GM23338 (cell line): ENCODE data around the gene RAB25. TPM values are rescaled to one million over a fixed set of nuclear protein-coding genes. Genes with fewer than 3 reads are reported as not detected.

Experiments used
- ATAC-seq: fragments of 200-7000 bp; cut with Tn5 transposase; 3 replicates; pipeline ENCODE4 v1.9.1; 2020
- DNase-seq: peaks from one replicate; pipeline ENCODE4 v3.0.0-alpha.2; 2015; ENCODE audit warnings: low spot score
- H2AFZ ChIP-seq: fragments of 200-600 bp; sonication (generic); 2 replicates; pipeline ENCODE4 v1.8.0; 2016; ENCODE audit warnings: antibody characterized with exemption, mild to moderate bottlenecking, moderate library complexity
- H3F3A ChIP-seq: fragments of 200-600 bp; sonication (generic); replicated peaks from 2 replicates; pipeline ENCODE4 v1.8.0; 2017; ENCODE audit warnings: antibody characterized with exemption, mixed run types, low read depth
- H3K27ac ChIP-seq: fragments of 200-600 bp; sonication (generic); 2 replicates; pipeline ENCODE4 v1.6.1; 2016; ENCODE audit warnings: low read depth
- H3K27me3 ChIP-seq: fragments of 200-600 bp; sonication (generic); 2 replicates; pipeline ENCODE4 v1.8.0; 2016; ENCODE audit warnings: mild to moderate bottlenecking, mixed run types, moderate library complexity; ENCODE audit not compliant: insufficient read depth
- H3K36me3 ChIP-seq: fragments of 200-600 bp; sonication (generic); 2 replicates; pipeline ENCODE4 v1.8.0; 2016; ENCODE audit warnings: mild to moderate bottlenecking; ENCODE audit not compliant: insufficient read depth
- H3K4me1 ChIP-seq: fragments of 200-600 bp; sonication (generic); 2 replicates; pipeline ENCODE4 v1.8.0; 2016; ENCODE audit warnings: mild to moderate bottlenecking, moderate library complexity; ENCODE audit not compliant: insufficient read depth
- H3K4me2 ChIP-seq: fragments of 200-600 bp; sonication (generic); 2 replicates; pipeline ENCODE4 v1.7.1; 2017; ENCODE audit warnings: mixed run types
- H3K4me3 ChIP-seq: fragments of 200-600 bp; sonication (generic); 2 replicates; pipeline ENCODE4 v1.6.1; 2016; ENCODE audit warnings: mixed run types
- H3K79me2 ChIP-seq: fragments of 200-600 bp; sonication (generic); replicated peaks from 2 replicates; pipeline ENCODE4 v1.8.0; 2017; ENCODE audit warnings: mild to moderate bottlenecking; ENCODE audit not compliant: insufficient read depth
- H3K9me2 ChIP-seq: fragments of 200-600 bp; sonication (generic); 2 replicates; pipeline ENCODE4 v1.8.0; 2017; ENCODE audit not compliant: insufficient read depth
- H4K20me1 ChIP-seq: fragments of 200-600 bp; sonication (generic); replicated peaks from 2 replicates; pipeline ENCODE4 v1.8.0; 2017; ENCODE audit warnings: mild to moderate bottlenecking; ENCODE audit not compliant: insufficient read depth
- H3K27ac Mint-ChIP-seq: 2 replicates; pipeline ENCODE4 v1.8.0; 2020; ENCODE audit warnings: inconsistent platforms, mild to moderate bottlenecking, moderate library complexity, mixed read lengths
- H3K27me3 Mint-ChIP-seq: 3 replicates; pipeline ENCODE4 v1.8.0; 2022; ENCODE audit warnings: low read depth, mild to moderate bottlenecking, moderate library complexity, mixed read lengths, inconsistent platforms; ENCODE audit not compliant: insufficient read depth, poor library complexity
- H3K36me3 Mint-ChIP-seq: 3 replicates; pipeline ENCODE4 v1.8.0; 2021; ENCODE audit warnings: low read depth, mild to moderate bottlenecking, inconsistent platforms, moderate library complexity, mixed read lengths
- H3K4me1 Mint-ChIP-seq: 3 replicates; pipeline ENCODE4 v1.8.0; 2020; ENCODE audit warnings: mild to moderate bottlenecking, inconsistent platforms, mixed read lengths
- H3K4me3 Mint-ChIP-seq: 3 replicates; pipeline ENCODE4 v1.8.0; 2021; ENCODE audit warnings: moderate library complexity, mild to moderate bottlenecking, inconsistent platforms, mixed read lengths
- H3K9me3 Mint-ChIP-seq: 3 replicates; pipeline ENCODE4 v1.8.0; 2020; ENCODE audit warnings: moderate library complexity, mild to moderate bottlenecking, inconsistent platforms, mixed read lengths
- CREB1 ChIP-seq: fragments of 250-450 bp; sonication (Bioruptor Pico); IDR thresholded peaks from 2 replicates; pipeline ENCODE4 v1.5.0; 2020; ENCODE audit warnings: low read depth, mild to moderate bottlenecking, moderate library complexity
- CTCF ChIP-seq, 2 experiments: fragments of 200-600 bp in 1 of 2; sonication (generic) in 1 of 2; conservative IDR thresholded peaks; 2 replicates each; pipeline versions ENCODE4 v1.5.1 to v1.6.1; 2016 to 2017; ENCODE audit warnings: antibody characterized with exemption in 2 of 2, low read depth in 2 of 2, mild to moderate bottlenecking in 2 of 2, moderate library complexity in 1 of 2
- ETS1 ChIP-seq: IDR thresholded peaks from 2 replicates; pipeline ENCODE4 v1.6.1; 2016; ENCODE audit warnings: antibody characterized with exemption
- EZH2 ChIP-seq: fragments of 200-600 bp; sonication (generic); IDR thresholded peaks from one replicate; pipeline ENCODE4 v1.8.0; 2017; ENCODE audit warnings: antibody characterized with exemption, mild to moderate bottlenecking, low read depth; ENCODE audit not compliant: unreplicated experiment
- EZH2phosphoT487 ChIP-seq: fragments of 200-600 bp; sonication (generic); IDR thresholded peaks from one replicate; pipeline ENCODE4 v1.8.1; 2018; ENCODE audit warnings: antibody characterized with exemption; ENCODE audit not compliant: unreplicated experiment
- JUNB ChIP-seq: IDR thresholded peaks from one replicate; pipeline ENCODE4 v1.6.1; 2016; ENCODE audit warnings: antibody characterized with exemption; ENCODE audit not compliant: unreplicated experiment
- NANOG ChIP-seq: IDR thresholded peaks from 2 replicates; pipeline ENCODE4 v1.6.1; 2016; ENCODE audit warnings: antibody characterized with exemption, borderline replicate concordance
- POLR2AphosphoS5 ChIP-seq: IDR thresholded peaks from 2 replicates; pipeline ENCODE4 v1.6.1; 2016; ENCODE audit warnings: antibody characterized with exemption, low read depth
- REST ChIP-seq: IDR thresholded peaks from one replicate; pipeline ENCODE4 v1.6.1; 2018; ENCODE audit warnings: antibody characterized with exemption; ENCODE audit not compliant: unreplicated experiment
- STAT1 ChIP-seq: IDR thresholded peaks from one replicate; pipeline ENCODE4 v1.6.1; 2016; ENCODE audit warnings: antibody characterized with exemption; ENCODE audit not compliant: unreplicated experiment
- ZNF114 ChIP-seq: fragments of 250-450 bp; sonication (Bioruptor Pico); IDR thresholded peaks from 2 replicates; pipeline ENCODE4 v1.5.0; 2020; ENCODE audit warnings: mild to moderate bottlenecking, moderate library complexity
- ZNF331 ChIP-seq: fragments of 250-450 bp; sonication (Bioruptor Pico); IDR thresholded peaks from 2 replicates; pipeline ENCODE4 v1.5.0; 2020; ENCODE audit warnings: low read depth, mild to moderate bottlenecking, moderate library complexity
- polyA plus RNA-seq: library from polyadenylated mRNA; unstranded; fragments of >200 nt; fragmentation: Nextera tagmentation; extraction: Ambion mirVana; gene quantifications from 2 replicates; pipeline ENCODE4 v1.2.1, GENCODE V29; 2016
- total RNA-seq: library from RNA; depleted of rRNA; stranded (reverse); fragments of >200 nt; shearing (Covaris generic); gene quantifications from 2 replicates; pipeline ENCODE4 v1.2.3, GENCODE V29; 2014
- TF ChIP-seq, protein P1 (sequence below): fragments of 250-450 bp; sonication (Bioruptor Pico); IDR thresholded peaks from 2 replicates; pipeline ENCODE4 v1.5.0; 2020; ENCODE audit warnings: mild to moderate bottlenecking, moderate library complexity

RAB25 gene
- total and polyA plus RNA-seq, 2 experiments from 2014 or later = 30.0 to 42.7 TPM

DNA sequence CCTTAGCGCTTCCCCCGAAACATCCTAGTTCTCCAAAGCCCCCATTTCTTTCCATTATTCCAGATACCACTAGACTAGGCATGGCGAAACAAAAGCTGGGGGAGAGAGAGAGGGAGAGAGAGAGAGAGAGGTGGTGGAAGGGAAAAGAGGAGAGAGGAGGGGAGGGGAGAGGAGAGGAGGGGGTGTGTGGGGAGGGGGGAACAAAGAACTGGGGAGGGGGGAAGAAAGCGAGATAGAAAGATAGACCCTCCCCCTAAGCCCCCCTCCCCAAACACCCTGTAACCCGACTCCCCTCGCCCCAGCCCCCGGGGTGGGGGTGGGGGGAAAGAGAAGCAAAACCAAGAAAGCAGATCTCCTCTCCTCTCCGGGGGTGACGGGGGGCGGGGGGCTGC is 21.0 kb downstream of the RAB25 start:
- H3K4me1 ChIP-seq = peaks cover 61% of the 10 kb centered on the region
- peaks cover 56% of the 10 kb centered on the region for H3K79me2 ChIP-seq
- peaks cover 3% of the 10 kb centered on the region; the same call in 1 of the 3 replicates for H3K9me3 Mint-ChIP-seq
- H3F3A ChIP-seq = peaks cover 47% of the 10 kb centered on the region
- H3K36me3 Mint-ChIP-seq = peaks cover 28% of the 10 kb centered on the region
- peak overlapping the region; percentile 90 for H3K4me3 Mint-ChIP-seq
- no peaks in the 10 kb centered on the region; the same call in 1 of the 2 replicates for H3K36me3 ChIP-seq
- H3K27me3 ChIP-seq = no peaks in the 10 kb centered on the region
- peak overlapping the region; percentile 86 for H3K4me2 ChIP-seq
- H3K27me3 Mint-ChIP-seq = peaks cover 24% of the 10 kb centered on the region
- no peak overlapping the region for H2AFZ ChIP-seq
- ATAC-seq = no peak
- H3K4me1 Mint-ChIP-seq = peaks cover 63% of the 10 kb centered on the region
- H3K9me2 ChIP-seq = no peaks in the 10 kb centered on the region
- H3K4me3 ChIP-seq = peak overlapping the region; percentile 99
- peak overlapping the region; percentile 95 for H3K27ac ChIP-seq
- H3K27ac Mint-ChIP-seq = peak overlapping the region; percentile 96
- DNase-seq = peak; percentile 72
- no peak for TF ChIP-seq CREB1 (CRISPR knock-in tag)
- no peak for TF ChIP-seq EZH2phosphoT487
- TF ChIP-seq CTCF (conservative IDR thresholded peaks at IDR 0.05; ENCODE audit: low read depth in 2 of 2) = no peak
- no peak for TF ChIP-seq POLR2AphosphoS5
- TF ChIP-seq NANOG = no peak
- TF ChIP-seq JUNB = no peak
- no peak for TF ChIP-seq REST
- no peak for TF ChIP-seq STAT1
- no peak for TF ChIP-seq ZNF331 (CRISPR knock-in tag)
- TF ChIP-seq ZNF114 (CRISPR knock-in tag) = no peak
- TF ChIP-seq, protein P1, sequence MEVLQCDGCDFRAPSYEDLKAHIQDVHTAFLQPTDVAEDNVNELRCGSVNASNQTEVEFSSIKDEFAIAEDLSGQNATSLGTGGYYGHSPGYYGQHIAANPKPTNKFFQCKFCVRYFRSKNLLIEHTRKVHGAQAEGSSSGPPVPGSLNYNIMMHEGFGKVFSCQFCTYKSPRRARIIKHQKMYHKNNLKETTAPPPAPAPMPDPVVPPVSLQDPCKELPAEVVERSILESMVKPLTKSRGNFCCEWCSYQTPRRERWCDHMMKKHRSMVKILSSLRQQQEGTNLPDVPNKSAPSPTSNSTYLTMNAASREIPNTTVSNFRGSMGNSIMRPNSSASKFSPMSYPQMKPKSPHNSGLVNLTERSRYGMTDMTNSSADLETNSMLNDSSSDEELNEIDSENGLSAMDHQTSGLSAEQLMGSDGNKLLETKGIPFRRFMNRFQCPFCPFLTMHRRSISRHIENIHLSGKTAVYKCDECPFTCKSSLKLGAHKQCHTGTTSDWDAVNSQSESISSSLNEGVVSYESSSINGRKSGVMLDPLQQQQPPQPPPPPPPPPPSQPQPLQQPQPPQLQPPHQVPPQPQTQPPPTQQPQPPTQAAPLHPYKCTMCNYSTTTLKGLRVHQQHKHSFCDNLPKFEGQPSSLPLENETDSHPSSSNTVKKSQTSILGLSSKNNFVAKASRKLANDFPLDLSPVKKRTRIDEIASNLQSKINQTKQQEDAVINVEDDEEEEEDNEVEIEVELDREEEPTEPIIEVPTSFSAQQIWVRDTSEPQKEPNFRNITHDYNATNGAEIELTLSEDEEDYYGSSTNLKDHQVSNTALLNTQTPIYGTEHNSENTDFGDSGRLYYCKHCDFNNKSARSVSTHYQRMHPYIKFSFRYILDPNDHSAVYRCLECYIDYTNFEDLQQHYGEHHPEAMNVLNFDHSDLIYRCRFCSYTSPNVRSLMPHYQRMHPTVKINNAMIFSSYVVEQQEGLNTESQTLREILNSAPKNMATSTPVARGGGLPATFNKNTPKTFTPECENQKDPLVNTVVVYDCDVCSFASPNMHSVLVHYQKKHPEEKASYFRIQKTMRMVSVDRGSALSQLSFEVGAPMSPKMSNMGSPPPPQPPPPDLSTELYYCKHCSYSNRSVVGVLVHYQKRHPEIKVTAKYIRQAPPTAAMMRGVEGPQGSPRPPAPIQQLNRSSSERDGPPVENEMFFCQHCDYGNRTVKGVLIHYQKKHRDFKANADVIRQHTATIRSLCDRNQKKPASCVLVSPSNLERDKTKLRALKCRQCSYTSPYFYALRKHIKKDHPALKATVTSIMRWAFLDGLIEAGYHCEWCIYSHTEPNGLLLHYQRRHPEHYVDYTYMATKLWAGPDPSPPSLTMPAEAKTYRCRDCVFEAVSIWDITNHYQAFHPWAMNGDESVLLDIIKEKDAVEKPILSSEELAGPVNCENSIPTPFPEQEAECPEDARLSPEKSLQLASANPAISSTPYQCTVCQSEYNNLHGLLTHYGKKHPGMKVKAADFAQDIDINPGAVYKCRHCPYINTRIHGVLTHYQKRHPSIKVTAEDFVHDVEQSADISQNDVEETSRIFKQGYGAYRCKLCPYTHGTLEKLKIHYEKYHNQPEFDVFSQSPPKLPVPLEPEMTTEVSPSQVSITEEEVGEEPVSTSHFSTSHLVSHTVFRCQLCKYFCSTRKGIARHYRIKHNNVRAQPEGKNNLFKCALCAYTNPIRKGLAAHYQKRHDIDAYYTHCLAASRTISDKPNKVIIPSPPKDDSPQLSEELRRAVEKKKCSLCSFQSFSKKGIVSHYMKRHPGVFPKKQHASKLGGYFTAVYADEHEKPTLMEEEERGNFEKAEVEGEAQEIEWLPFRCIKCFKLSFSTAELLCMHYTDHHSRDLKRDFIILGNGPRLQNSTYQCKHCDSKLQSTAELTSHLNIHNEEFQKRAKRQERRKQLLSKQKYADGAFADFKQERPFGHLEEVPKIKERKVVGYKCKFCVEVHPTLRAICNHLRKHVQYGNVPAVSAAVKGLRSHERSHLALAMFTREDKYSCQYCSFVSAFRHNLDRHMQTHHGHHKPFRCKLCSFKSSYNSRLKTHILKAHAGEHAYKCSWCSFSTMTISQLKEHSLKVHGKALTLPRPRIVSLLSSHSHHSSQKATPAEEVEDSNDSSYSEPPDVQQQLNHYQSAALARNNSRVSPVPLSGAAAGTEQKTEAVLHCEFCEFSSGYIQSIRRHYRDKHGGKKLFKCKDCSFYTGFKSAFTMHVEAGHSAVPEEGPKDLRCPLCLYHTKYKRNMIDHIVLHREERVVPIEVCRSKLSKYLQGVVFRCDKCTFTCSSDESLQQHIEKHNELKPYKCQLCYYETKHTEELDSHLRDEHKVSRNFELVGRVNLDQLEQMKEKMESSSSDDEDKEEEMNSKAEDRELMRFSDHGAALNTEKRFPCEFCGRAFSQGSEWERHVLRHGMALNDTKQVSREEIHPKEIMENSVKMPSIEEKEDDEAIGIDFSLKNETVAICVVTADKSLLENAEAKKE (CRISPR knock-in tag) = no peak
- no peak for TF ChIP-seq EZH2
- no peak for TF ChIP-seq ETS1
- H4K20me1 ChIP-seq = peaks cover 33% of the 10 kb centered on the region
